Measurements from ENCODE around the gene FGD2.

FGD2 gene

GRCh38 chr6:36970892-36971842 is 34.3 kb upstream of the FGD2 start:
- no peak for DNase-seq

- DNase-seq: no peak
These were observed 33.4 kb upstream of the FGD2 start for GRCh38 chr6:36971921-36972673.

- DNase-seq: no peak
These were observed 32.3 kb upstream of the FGD2 start for GRCh38 chr6:36973190-36973589.

GRCh38 chr6:36973647-36974046 is 31.8 kb upstream of the FGD2 start:
- DNase-seq: no peak

- no peak for DNase-seq
These were observed 30.0 kb upstream of the FGD2 start for GRCh38 chr6:36975231-36976006.

- DNase-seq: no peak
These were observed 29.5 kb upstream of the FGD2 start for GRCh38 chr6:36976007-36976264.

- no peak for DNase-seq
These were observed 28.9 kb upstream of the FGD2 start for GRCh38 chr6:36976509-36976908.

GRCh38 chr6:36976931-36977330 is 28.5 kb upstream of the FGD2 start:
- DNase-seq: no peak

GRCh38 chr6:36977470-36977941 is 27.9 kb upstream of the FGD2 start:
- no peak for DNase-seq

GRCh38 chr6:36978421-36979346 is 26.8 kb upstream of the FGD2 start:
- DNase-seq: no peak

GRCh38 chr6:36979347-36979742 is 26.1 kb upstream of the FGD2 start:
- no peak for DNase-seq

- DNase-seq: no peak
These were observed 25.3 kb upstream of the FGD2 start for GRCh38 chr6:36980129-36980528.

- no peak for DNase-seq
These were observed 24.4 kb upstream of the FGD2 start for GRCh38 chr6:36980876-36981619.

- no peak for DNase-seq
These were observed 21.9 kb upstream of the FGD2 start for GRCh38 chr6:36983538-36983937.

GRCh38 chr6:36984581-36985416 is 20.7 kb upstream of the FGD2 start:
- DNase-seq: peak; percentile 51

GRCh38 chr6:36985417-36985807 is 20.0 kb upstream of the FGD2 start:
- DNase-seq: no peak

GRCh38 chr6:36985808-36986703 is 19.4 kb upstream of the FGD2 start, which contains the start of gene MTCH1:
MTCH1 (minus strand) TSS chr6:36986196; CDS start chr6:36986173, 23 bp downstream.
- peak; percentile 84 for DNase-seq

- no peak for DNase-seq
These were observed 18.8 kb upstream of the FGD2 start for GRCh38 chr6:36986704-36987047.

GRCh38 chr6:36989264-36989663 is 16.2 kb upstream of the FGD2 start:
- no peak for DNase-seq

Measured in activated naive CD4-positive, alpha-beta T cell treated with Interleukin-2 at 50 U/mL for 16 hours (primary cell).